Neuronal stem cell (in vitro differentiated cells): ENCODE data around the gene ZNF761.
A peak's percentile ranks its signal among the peaks of the same experiment; 100 is the strongest.
"Not testable (repeated sequence)": the region's sequence is repeated elsewhere in the genome, so short reads cannot be mapped to it uniquely, and the experiment has no call there.

ENCODE experiments used
- DNase-seq: peaks from one replicate; pipeline ENCODE4 v3.0.0-alpha.2; 2013; ENCODE audit warnings: low spot score
- H2AFZ ChIP-seq: one replicate; pipeline ENCODE4 v1.6.1; 2013; ENCODE audit warnings: mild to moderate bottlenecking, low read length, inconsistent platforms
- H2AK5ac ChIP-seq: 2 replicates; pipeline ENCODE4 v1.6.1; 2013; ENCODE audit warnings: low read depth, mild to moderate bottlenecking, inconsistent platforms, low read length, moderate library complexity, mixed read lengths
- H2BK120ac ChIP-seq: 2 replicates; pipeline ENCODE4 v1.6.1; 2013; ENCODE audit warnings: low read depth, mild to moderate bottlenecking, inconsistent platforms, low read length, moderate library complexity, mixed read lengths
- H2BK12ac ChIP-seq: one replicate; pipeline ENCODE4 v1.6.1; 2013; ENCODE audit warnings: low read length, inconsistent platforms
- H2BK15ac ChIP-seq: 2 replicates; pipeline ENCODE4 v1.6.1; 2013; ENCODE audit warnings: mild to moderate bottlenecking, low read length, inconsistent platforms, mixed read lengths
- H2BK5ac ChIP-seq: one replicate; pipeline ENCODE4 v1.6.1; 2013; ENCODE audit warnings: inconsistent platforms, mild to moderate bottlenecking, low read length, moderate library complexity
- H3K14ac ChIP-seq: one replicate; pipeline ENCODE4 v1.6.1; 2013; ENCODE audit warnings: low read length, inconsistent platforms
- H3K18ac ChIP-seq: 2 replicates; pipeline ENCODE4 v1.6.1; 2013; ENCODE audit warnings: low read length, inconsistent platforms
- H3K23ac ChIP-seq: 2 replicates; pipeline ENCODE4 v1.6.1; 2013; ENCODE audit warnings: low read depth, mild to moderate bottlenecking, mixed read lengths, low read length, inconsistent platforms; ENCODE audit not compliant: poor library complexity
- H3K27ac ChIP-seq: replicated peaks from 3 replicates; pipeline ENCODE4 v1.5.1; 2013; ENCODE audit warnings: low read length, inconsistent platforms
- H3K27me3 ChIP-seq, 3 experiments: 2 replicates each; pipeline ENCODE4 v1.6.1; 2013; ENCODE audit warnings: low read length in 3 of 3, mild to moderate bottlenecking in 2 of 3, inconsistent platforms in 1 of 3, low read depth in 1 of 3, mixed read lengths in 1 of 3, moderate library complexity in 1 of 3; ENCODE audit not compliant: control insufficient read depth in 3 of 3, insufficient read depth in 3 of 3
- H3K36me3 ChIP-seq, 2 donors: replicated peaks in 1 of 2; 2 replicates each; pipeline ENCODE4 v1.6.1; 2013; ENCODE audit warnings: low read length in 2 of 2; ENCODE audit not compliant: control insufficient read depth in 2 of 2, insufficient read depth in 2 of 2
- H3K4ac ChIP-seq: 2 replicates; pipeline ENCODE4 v1.6.1; 2013; ENCODE audit warnings: inconsistent platforms, mild to moderate bottlenecking, low read length, moderate library complexity
- H3K4me1 ChIP-seq, 2 donors: 1 replicate in 1 of 2; 2 replicates in 1 of 2; pipeline ENCODE4 v1.6.1; 2013; ENCODE audit warnings: low read length in 2 of 2, low read depth in 1 of 2; ENCODE audit not compliant: control insufficient read depth in 2 of 2, insufficient read depth in 1 of 2
- H3K4me2 ChIP-seq: one replicate; pipeline ENCODE4 v1.6.1; 2013; ENCODE audit warnings: mild to moderate bottlenecking, low read length, inconsistent platforms; ENCODE audit not compliant: insufficient read depth, poor library complexity, severe bottlenecking
- H3K4me3 ChIP-seq, 2 donors: 2 replicates each; pipeline ENCODE4 v1.5.1; 2013; ENCODE audit warnings: low read length in 2 of 2, mild to moderate bottlenecking in 2 of 2, inconsistent platforms in 1 of 2, moderate library complexity in 1 of 2
- H3K79me1 ChIP-seq: one replicate; pipeline ENCODE4 v1.6.1; 2013; ENCODE audit warnings: low read depth, mild to moderate bottlenecking, inconsistent platforms, low read length, moderate library complexity
- H3K9ac ChIP-seq: one replicate; pipeline ENCODE4 v1.6.1; 2013; ENCODE audit warnings: mild to moderate bottlenecking, low read depth, low read length, inconsistent platforms; ENCODE audit not compliant: poor library complexity
- H3K9me3 ChIP-seq, 2 donors: replicated peaks in 1 of 2; 2 replicates each; pipeline versions ENCODE3 to v1.6.1; 2013; ENCODE audit warnings: low read length in 2 of 2, mild to moderate bottlenecking in 2 of 2, inconsistent platforms in 1 of 2, low read depth in 1 of 2, mixed read lengths in 1 of 2, moderate library complexity in 1 of 2; ENCODE audit not compliant: control insufficient read depth in 2 of 2, insufficient read depth in 1 of 2
- H4K8ac ChIP-seq: one replicate; pipeline ENCODE4 v1.6.1; 2013; ENCODE audit warnings: low read depth, mild to moderate bottlenecking, inconsistent platforms, low read length, moderate library complexity
- H4K91ac ChIP-seq: one replicate; pipeline ENCODE4 v1.6.1; 2013; ENCODE audit warnings: low read length, low read depth, mild to moderate bottlenecking, inconsistent platforms; ENCODE audit not compliant: poor library complexity
- WGBS, 2 donors: extraction: QIAGEN DNeasy Blood & Tissue Kit; methylation state at CpG; one replicate each; pipeline ENCODE4 v1.1.7; 2013; ENCODE audit warnings: missing lambda C conversion rate in 2 of 2, mixed read lengths in 1 of 2; ENCODE audit not compliant: insufficient read length in 2 of 2, insufficient replicate concordance in 1 of 2; ENCODE audit errors: extremely low coverage in 2 of 2; 5-methylcytosine and 5-hydroxymethylcytosine counted together

The ZNF761 gene

GRCh38 chr19:53460131-53460721, 28.4 kb downstream of the ZNF761 start:
- not testable (repeated sequence) for H3K27ac ChIP-seq, H3K27me3 ChIP-seq, H2BK5ac ChIP-seq, H2AK5ac ChIP-seq, H3K79me1 ChIP-seq, H3K14ac ChIP-seq, H4K8ac ChIP-seq, H3K4me2 ChIP-seq, H2BK12ac ChIP-seq, H3K9ac ChIP-seq, H4K91ac ChIP-seq, H2AFZ ChIP-seq, H3K18ac ChIP-seq, H2BK15ac ChIP-seq, H3K4ac ChIP-seq, H2BK120ac ChIP-seq, DNase-seq, H3K4me3 ChIP-seq, H3K4me1 ChIP-seq, H3K23ac ChIP-seq
- WGBS, 2 donors = no CpG with 5 or more reads among the region's 11 CpGs
- Histone ChIP-seq H3K9me3 (peaks cover 11 to 43% of the 10 kb centered on the region in 2 donors), H3K36me3 (peaks cover 11 to 24% of the 10 kb centered on the region in 2 donors)

GRCh38 chr19:53461866-53462265, 30.1 kb downstream of the ZNF761 start:
- Histone ChIP-seq H2BK120ac (no peak overlapping the region), H2BK12ac (no peak overlapping the region), H3K27me3 (no peaks in the 10 kb centered on the region), H2BK15ac (no peak overlapping the region), H3K9me3 (peaks cover 4 to 27% of the 10 kb centered on the region in 2 donors), H3K14ac (no peak overlapping the region), H3K23ac (no peak overlapping the region), H4K91ac (no peak overlapping the region), H3K4ac (no peak overlapping the region), H3K36me3 (peaks cover 0 to 8% of the 10 kb centered on the region in 2 donors), H3K4me1 (no peaks in the 10 kb centered on the region), H3K9ac (no peak overlapping the region), H3K4me3 (no peak overlapping the region), H3K4me2 (no peak overlapping the region), H2BK5ac (no peak overlapping the region), H3K79me1 (no peaks in the 10 kb centered on the region), H3K27ac (no peak overlapping the region), H4K8ac (no peak overlapping the region), H2AFZ (no peak overlapping the region), H3K18ac (no peak overlapping the region), H2AK5ac (no peak overlapping the region)
- no CpG with 5 or more reads among the region's 6 CpGs for WGBS, 2 donors
- DNase-seq = no peak

GRCh38 chr19:53462861-53463260, 31.1 kb downstream of the ZNF761 start:
- Histone ChIP-seq H2BK15ac (no peak overlapping the region), H3K14ac (no peak overlapping the region), H4K8ac (no peak overlapping the region), H2AK5ac (no peak overlapping the region), H2AFZ (peak overlapping the region; percentile 59), H2BK12ac (no peak overlapping the region), H3K4me1 (no peaks in the 10 kb centered on the region), H3K4ac (no peak overlapping the region), H3K23ac (no peak overlapping the region), H3K79me1 (no peaks in the 10 kb centered on the region), H3K4me3 (no peak overlapping the region), H3K9me3 (peaks cover 4 to 17% of the 10 kb centered on the region in 2 donors), H3K18ac (no peak overlapping the region), H2BK120ac (no peak overlapping the region), H3K27me3 (no peaks in the 10 kb centered on the region), H2BK5ac (no peak overlapping the region), H3K4me2 (no peak overlapping the region), H4K91ac (no peak overlapping the region), H3K27ac (peak overlapping the region; percentile 53), H3K9ac (no peak overlapping the region), H3K36me3 (no peaks in the 10 kb centered on the region)
- WGBS, 2 donors = no CpG with 5 or more reads among the region's 14 CpGs
- DNase-seq = peak; percentile 20

- Histone ChIP-seq H2BK120ac (no peak overlapping the region), H3K4me2 (no peak overlapping the region), H3K36me3 (no peaks in the 10 kb centered on the region), H3K27ac (peak overlapping the region; percentile 53), H3K79me1 (no peaks in the 10 kb centered on the region), H3K18ac (no peak overlapping the region), H3K14ac (no peak overlapping the region), H3K23ac (no peak overlapping the region), H2AFZ (peak overlapping the region; percentile 59), H3K4me3 (no peak overlapping the region), H3K4me1 (no peaks in the 10 kb centered on the region), H4K91ac (no peak overlapping the region), H3K9ac (no peak overlapping the region), H4K8ac (no peak overlapping the region), H3K4ac (no peak overlapping the region), H3K9me3 (peaks cover 4 to 13% of the 10 kb centered on the region in 2 donors), H2AK5ac (no peak overlapping the region), H2BK12ac (no peak overlapping the region), H2BK15ac (no peak overlapping the region), H3K27me3 (no peaks in the 10 kb centered on the region), H2BK5ac (no peak overlapping the region)
- peak; percentile 39 for DNase-seq
- no CpG with 5 or more reads among the region's 19 CpGs for WGBS, 2 donors
These were observed 31.5 kb downstream of the ZNF761 start for GRCh38 chr19:53463263-53463662.
